K562 (cell line): ENCODE results near the gene TRPC3. TPM values are rescaled to one million over a fixed set of nuclear protein-coding genes. Genes with fewer than 3 reads are reported as not detected.

Experiments used
- CBX1 ChIP-seq: sonication (generic); IDR thresholded peaks from 2 replicates; pipeline ENCODE4 v1.6.1; 2016; ENCODE audit warnings: antibody characterized with exemption, low read depth, mild to moderate bottlenecking
- EP300 ChIP-seq: IDR thresholded peaks from 2 replicates; pipeline ENCODE4 v1.6.1; 2012; ENCODE audit warnings: low read length, improper control_type of control experiment
- KAT2B ChIP-seq: IDR thresholded peaks from one replicate; pipeline ENCODE4 v1.6.1; 2012; ENCODE audit warnings: low read depth, mild to moderate bottlenecking, control low read depth, inconsistent platforms, low read length, moderate library complexity
- MLLT1 ChIP-seq, 2 experiments: fragments of 450-650 bp; IDR thresholded peaks; 2 replicates each; pipeline ENCODE4 v1.6.1; 2016
- MYNN ChIP-seq, 2 experiments: sonication (generic); formaldehyde crosslinking in 1 of 2; IDR thresholded peaks; 2 replicates each; pipeline versions ENCODE4 v1.5.0 to v1.6.1; 2016 to 2020; ENCODE audit warnings: antibody characterized with exemption in 1 of 2, missing genetic modification reagents in 1 of 2
- NR2C2 ChIP-seq, 2 experiments: fragments of 200-800 bp in 1 of 2; sonication (Bioruptor generic) in 1 of 2; sonication (generic) in 1 of 2; formaldehyde crosslinking in 1 of 2; IDR thresholded peaks; 2 replicates each; pipeline versions ENCODE4 v1.6.1 to v1.8.0; 2016 to 2022; ENCODE audit warnings: mild to moderate bottlenecking in 1 of 2, missing compliant biosample characterization in 1 of 2, missing genetic modification characterization in 1 of 2, missing genetic modification reagents in 1 of 2
- PHB ChIP-seq: fragments of 250-450 bp; sonication (Bioruptor Pico); IDR thresholded peaks from 2 replicates; pipeline ENCODE4 v1.5.0; 2021
- RAD21 ChIP-seq, 2 experiments: fragments of 250-450 bp in 1 of 2; fragments of 450-650 bp in 1 of 2; sonication (Bioruptor Pico) in 1 of 2; formaldehyde crosslinking in 1 of 2; IDR thresholded peaks in 1 of 2; conservative IDR thresholded peaks in 1 of 2; 2 replicates each; pipeline versions ENCODE4 v1.4.0 to v1.8.0; 2020 to 2022; ENCODE audit warnings: mild to moderate bottlenecking in 2 of 2, moderate library complexity in 1 of 2
- RB1 ChIP-seq: fragments of 450-650 bp; IDR thresholded peaks from 2 replicates; pipeline ENCODE4 v1.6.1; 2017; ENCODE audit warnings: low read depth, mild to moderate bottlenecking
- ZBTB40 ChIP-seq, 2 experiments: fragments of 450-650 bp in 1 of 2; sonication (generic) in 1 of 2; formaldehyde crosslinking in 1 of 2; IDR thresholded peaks; 2 replicates each; pipeline versions ENCODE4 v1.7.1 to v1.9.0; 2016 to 2022; ENCODE audit warnings: inconsistent platforms in 1 of 2, mild to moderate bottlenecking in 1 of 2, missing genetic modification reagents in 1 of 2
- ZNF143 ChIP-seq: sonication (generic); formaldehyde crosslinking; IDR thresholded peaks from 2 replicates; pipeline ENCODE4 v1.9.0; 2022; ENCODE audit warnings: mild to moderate bottlenecking, missing genetic modification reagents
- ZNF785 ChIP-seq: fragments of 250-450 bp; sonication (Bioruptor Pico); IDR thresholded peaks from 2 replicates; pipeline ENCODE4 v1.4.0; 2020; ENCODE audit warnings: mild to moderate bottlenecking
- polyA plus RNA-seq, 8 experiments: library from polyadenylated mRNA; depleted of rRNA in 4 of 8; stranded (reverse) in 5 of 8; unstranded in 3 of 8; fragments of >200 nt; fragmentation: Nextera tagmentation in 2 of 8; fragmentation: Illumina TruSeq in 1 of 8; extraction: Ambion mirVana in 2 of 8; extraction: Trizol in 1 of 8; gene quantifications; 2 replicates each; pipeline versions ENCODE4 v1.2.1 to v1.2.3, GENCODE V29; 2011 to 2014; ENCODE audit warnings: inconsistent platforms in 1 of 8, missing spikeins in 1 of 8
- total RNA-seq, 7 experiments: library from RNA; depleted of rRNA in 6 of 7; stranded (reverse); fragments of >200 nt in 6 of 7; fragmentation: Illumina TruSeq in 2 of 7; extraction: Trizol in 2 of 7; gene quantifications; 2 replicates each; pipeline versions ENCODE4 v1.2.1 to v1.2.3, GENCODE V29; 2011 to 2021; ENCODE audit warnings: low replicate concordance in 1 of 7
- TF ChIP-seq, protein P1 (sequence below): fragments of 250-450 bp; sonication (Bioruptor Pico); IDR thresholded peaks from 2 replicates; pipeline ENCODE4 v1.8.0; 2021; ENCODE audit warnings: moderate library complexity, mild to moderate bottlenecking, inconsistent platforms
- TF ChIP-seq, protein P2 (sequence below): fragments of 450-650 bp; IDR thresholded peaks from 2 replicates; pipeline ENCODE4 v1.6.1; 2017; ENCODE audit warnings: mild to moderate bottlenecking, moderate library complexity
- TF ChIP-seq, protein P3 (sequence below): fragments of 450-650 bp; formaldehyde crosslinking; IDR thresholded peaks from 2 replicates; pipeline ENCODE4 v1.4.0; 2022; ENCODE audit warnings: mild to moderate bottlenecking, moderate library complexity

TRPC3 gene
- total and polyA plus RNA-seq, 9 of the 15 experiments (the other 6 are each of a cell fraction or from before 2014, with no cell fraction given) = 0.01 to 0.27 (median 0.11) TPM

- TF ChIP-seq RAD21 (CRISPR knock-in tag; conservative IDR thresholded peaks at IDR 0.05 in 1 of 2, IDR thresholded peaks at IDR 0.05 in 1 of 2) (no peak), EP300 (no peak), ZBTB40 (IDR thresholded peaks at IDR 0.05) (peak; percentile 76), ZBTB40 (CRISPR knock-in tag; IDR thresholded peaks at IDR 0.05) (peak; percentile 74; the same call in 1 of the 2 replicates), KAT2B (no peak), RB1 (no peak), PHB (CRISPR knock-in tag) (no peak), ZNF785 (CRISPR knock-in tag) (no peak), MYNN (IDR thresholded peaks at IDR 0.05) (no peak), MYNN (CRISPR knock-in tag; IDR thresholded peaks at IDR 0.05) (no peak), MLLT1 (IDR thresholded peaks at IDR 0.05) (no peak), NR2C2 (CRISPR knock-in tag; IDR thresholded peaks at IDR 0.05) (no peak), NR2C2 (tag; IDR thresholded peaks at IDR 0.05) (no peak), CBX1 (no peak), ZNF143 (CRISPR knock-in tag) (no peak)
- TF ChIP-seq, protein P1, sequence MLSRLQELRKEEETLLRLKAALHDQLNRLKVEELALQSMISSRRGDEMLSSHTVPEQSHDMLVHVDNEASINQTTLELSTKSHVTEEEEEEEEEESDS = no peak
- TF ChIP-seq, protein P2, sequence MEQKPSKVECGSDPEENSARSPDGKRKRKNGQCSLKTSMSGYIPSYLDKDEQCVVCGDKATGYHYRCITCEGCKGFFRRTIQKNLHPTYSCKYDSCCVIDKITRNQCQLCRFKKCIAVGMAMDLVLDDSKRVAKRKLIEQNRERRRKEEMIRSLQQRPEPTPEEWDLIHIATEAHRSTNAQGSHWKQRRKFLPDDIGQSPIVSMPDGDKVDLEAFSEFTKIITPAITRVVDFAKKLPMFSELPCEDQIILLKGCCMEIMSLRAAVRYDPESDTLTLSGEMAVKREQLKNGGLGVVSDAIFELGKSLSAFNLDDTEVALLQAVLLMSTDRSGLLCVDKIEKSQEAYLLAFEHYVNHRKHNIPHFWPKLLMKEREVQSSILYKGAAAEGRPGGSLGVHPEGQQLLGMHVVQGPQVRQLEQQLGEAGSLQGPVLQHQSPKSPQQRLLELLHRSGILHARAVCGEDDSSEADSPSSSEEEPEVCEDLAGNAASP = no peak
- TF ChIP-seq, protein P3, sequence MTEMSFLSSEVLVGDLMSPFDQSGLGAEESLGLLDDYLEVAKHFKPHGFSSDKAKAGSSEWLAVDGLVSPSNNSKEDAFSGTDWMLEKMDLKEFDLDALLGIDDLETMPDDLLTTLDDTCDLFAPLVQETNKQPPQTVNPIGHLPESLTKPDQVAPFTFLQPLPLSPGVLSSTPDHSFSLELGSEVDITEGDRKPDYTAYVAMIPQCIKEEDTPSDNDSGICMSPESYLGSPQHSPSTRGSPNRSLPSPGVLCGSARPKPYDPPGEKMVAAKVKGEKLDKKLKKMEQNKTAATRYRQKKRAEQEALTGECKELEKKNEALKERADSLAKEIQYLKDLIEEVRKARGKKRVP (CRISPR knock-in tag) = no peak
These were observed 75.8 kb downstream of the TRPC3 start (continued) for GRCh38 chr4:121876070-121876469.
